HG02763 (cell line): ENCODE data around the gene DVL1.
"Not testable (repeated sequence)": the region's sequence is repeated elsewhere in the genome, so short reads cannot be mapped to it uniquely, and the experiment has no call there.

Source experiments
- ATAC-seq: cut with Tn5 transposase; IDR thresholded peaks from one replicate; pipeline ENCODE4 v1.9.1; 2021; ENCODE audit warnings: mild to moderate bottlenecking, moderate library complexity; ENCODE audit not compliant: unreplicated experiment

Gene DVL1

GRCh38 chr1:1328254-1328653 lies 21.0 kb downstream of the DVL1 start:
- ATAC-seq = no peak

DNA sequence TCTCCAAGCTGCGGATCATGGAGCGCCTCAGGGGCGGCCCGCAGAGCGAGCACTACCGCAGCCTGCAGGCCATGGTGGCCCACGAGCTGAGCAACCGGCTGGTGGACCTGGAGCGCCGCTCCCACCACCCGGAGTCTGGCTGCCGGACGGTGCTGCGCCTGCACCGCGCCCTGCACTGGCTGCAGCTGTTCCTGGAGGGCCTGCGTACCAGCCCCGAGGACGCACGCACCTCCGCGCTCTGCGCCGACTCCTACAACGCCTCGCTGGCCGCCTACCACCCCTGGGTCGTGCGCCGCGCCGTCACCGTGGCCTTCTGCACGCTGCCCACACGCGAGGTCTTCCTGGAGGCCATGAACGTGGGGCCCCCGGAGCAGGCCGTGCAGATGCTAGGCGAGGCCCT lies 21.9 kb downstream of the DVL1 start:
- ATAC-seq = no peak

GRCh38 chr1:1326075-1326605 lies 23.1 kb downstream of the DVL1 start:
- no peak for ATAC-seq

- ATAC-seq = no peak
Measured at GRCh38 chr1:1325288-1326074, 23.7 kb downstream of the DVL1 start.

DNA sequence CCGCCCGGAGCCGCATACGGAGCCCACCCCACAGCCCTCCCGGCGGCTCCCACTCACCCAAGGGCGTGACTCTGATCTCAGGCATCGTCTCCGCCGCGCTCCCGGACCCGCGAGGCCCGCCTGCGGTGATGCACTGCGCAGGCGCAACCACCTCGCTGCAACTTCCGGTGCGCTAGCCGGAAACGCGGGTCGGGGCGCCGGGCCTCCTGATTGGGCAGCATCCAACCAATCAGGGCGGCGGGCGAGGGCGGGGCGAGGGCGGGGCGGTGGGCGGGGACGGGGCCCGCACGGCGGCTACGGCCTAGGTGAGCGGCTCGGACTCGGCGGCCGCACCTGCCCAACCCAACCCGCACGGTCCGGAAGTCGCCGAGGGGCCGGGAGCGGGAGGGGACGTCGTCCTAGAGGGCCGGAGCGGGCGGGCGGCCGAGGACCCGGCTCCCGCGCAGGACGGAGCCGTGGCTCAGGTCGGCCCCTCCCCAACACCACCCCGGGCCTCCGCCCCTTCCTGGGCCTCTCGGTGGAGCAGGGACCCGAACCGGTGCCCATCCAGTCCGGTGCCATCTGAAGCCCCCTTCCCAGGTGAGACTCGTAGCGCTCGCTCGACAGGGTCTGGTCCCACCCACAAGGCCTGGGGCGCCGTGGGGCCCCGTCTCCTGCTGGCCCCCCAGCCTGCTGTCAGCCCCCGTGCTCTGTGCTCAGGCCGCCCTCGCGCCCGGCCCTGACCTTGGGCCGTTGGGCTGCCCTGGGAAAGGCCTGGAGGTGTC lies 24.5 kb downstream of the DVL1 start, which contains the start of the genes CPTP and INTS11:
Gene CPTP (plus strand): TSS at position 279 of the 764 bp plus-strand sequence. CDS start 2,109 bp downstream, outside the sequence.
Gene INTS11 (minus strand): TSS at position 137 of the 764 bp plus-strand sequence. CDS start 52 bp downstream, at position 85.
- ATAC-seq = peak; percentile 79

DNA sequence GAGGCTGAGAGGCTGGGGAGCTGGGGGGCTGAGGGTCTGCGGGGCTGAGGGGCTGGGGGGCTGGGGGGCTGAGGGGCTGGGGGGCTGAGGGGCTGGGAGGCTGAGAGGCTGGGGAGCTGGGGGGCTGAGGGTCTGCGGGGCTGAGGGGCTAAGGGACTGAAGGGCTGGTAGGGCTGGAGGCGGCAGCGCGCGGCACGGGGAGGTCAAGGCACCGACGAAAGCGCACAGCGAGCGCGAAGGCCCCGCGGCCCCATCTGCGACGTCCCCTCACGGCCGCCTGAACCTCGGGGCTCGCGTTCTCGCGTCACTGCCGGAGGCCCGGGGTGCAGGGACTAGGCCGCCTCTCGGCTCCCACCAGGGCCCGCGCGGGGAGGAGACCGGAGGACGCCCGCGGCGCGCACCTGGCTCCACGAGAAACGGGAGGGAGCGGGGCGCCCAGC lies 25.1 kb downstream of the DVL1 start:
- no peak for ATAC-seq

GRCh38 chr1:1322952-1323351 lies 26.3 kb downstream of the DVL1 start:
- ATAC-seq = no peak

DNA sequence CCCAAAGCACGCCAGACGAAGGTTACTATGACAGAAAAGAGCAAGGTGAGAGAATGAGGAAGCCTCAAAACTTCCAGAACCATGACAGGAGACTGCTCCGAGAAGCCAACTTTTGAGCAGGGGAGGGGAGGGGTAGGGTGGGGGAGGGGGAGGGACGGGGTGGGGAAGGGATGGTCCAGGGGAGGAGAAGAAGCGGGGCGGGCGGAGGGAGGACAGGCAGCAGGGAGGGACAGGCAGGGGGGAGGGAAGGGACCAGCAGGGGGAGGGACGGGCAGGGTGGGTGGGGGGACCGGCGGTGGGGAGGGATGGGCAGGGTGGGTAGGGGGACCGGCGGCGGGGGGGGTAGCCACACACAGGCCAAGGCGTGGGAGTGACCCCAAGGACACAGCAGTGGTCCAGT lies 26.8 kb downstream of the DVL1 start:
- no peak for ATAC-seq

DNA sequence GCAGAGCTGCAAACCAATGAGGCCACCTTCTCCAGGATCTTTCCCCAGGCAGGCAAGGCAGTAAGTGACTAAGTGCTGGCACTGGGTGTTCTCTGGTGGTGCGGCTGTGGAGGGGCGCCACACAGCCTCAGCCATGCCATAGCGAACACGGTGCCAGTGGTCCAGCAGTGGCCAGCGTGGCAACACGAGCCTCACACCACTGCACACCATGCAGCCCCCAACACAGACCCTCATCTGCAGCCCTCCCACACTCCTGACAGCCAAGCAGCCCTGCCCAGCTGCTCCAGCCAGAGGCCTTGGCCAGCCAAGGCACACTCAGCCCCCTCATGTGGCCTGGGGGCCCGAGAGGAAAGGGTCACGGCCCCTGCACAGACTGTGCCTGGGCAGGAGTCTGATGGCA lies 27.7 kb downstream of the DVL1 start:
- no peak for ATAC-seq

DNA sequence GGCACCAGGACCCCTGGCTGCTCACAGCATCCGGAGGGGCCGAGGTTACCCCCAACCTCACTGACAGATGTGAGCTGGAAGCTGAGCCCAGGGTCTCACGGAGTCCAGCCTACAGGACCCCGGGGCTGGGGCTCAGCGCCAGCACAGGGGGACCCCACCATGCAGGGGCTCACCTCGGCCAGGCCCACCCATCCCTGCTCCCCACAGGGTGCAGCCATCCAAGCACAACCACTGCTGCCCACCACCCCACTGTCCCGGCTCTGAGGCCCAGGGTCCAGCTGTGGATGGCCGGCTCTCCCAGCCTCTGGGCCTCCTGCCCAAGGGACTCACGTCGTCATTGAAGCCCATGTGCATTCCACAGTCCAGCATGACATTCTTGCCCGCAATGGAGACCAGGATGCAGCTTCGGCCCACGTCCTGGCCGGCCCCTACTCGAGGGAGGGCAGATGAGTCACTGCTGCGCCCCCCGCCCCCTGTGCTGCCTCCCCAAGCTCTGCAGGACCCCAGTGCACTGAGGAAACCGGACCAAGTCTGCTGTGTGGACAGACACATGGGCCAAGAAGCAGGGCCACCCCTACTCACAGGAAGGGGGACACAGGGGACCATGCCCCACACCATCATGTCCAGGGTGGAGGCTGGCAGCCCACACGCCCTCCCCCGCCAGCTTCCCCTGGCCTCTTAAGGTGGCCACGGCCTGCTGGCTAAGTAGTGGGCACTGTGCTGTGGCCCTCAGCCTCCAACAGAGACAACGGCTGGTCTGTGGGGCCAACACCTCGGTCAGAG lies 28.4 kb downstream of the DVL1 start:
- ATAC-seq = no peak

DNA sequence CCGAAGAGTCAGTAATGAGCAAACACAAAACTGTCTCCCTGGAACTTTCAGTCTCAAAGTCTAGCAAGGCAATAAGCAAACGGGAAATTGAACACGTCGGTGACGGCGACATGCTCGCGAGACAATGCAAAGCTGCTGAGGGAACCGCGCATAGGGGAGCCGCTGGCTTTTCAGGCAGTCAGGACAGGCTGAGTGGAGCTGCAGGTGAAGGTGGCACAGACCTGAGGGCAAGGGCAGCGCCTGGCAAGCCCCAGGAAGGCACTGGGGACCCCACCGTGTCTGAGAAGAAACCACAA lies 29.6 kb downstream of the DVL1 start:
- no peak for ATAC-seq

- no peak for ATAC-seq
Measured at GRCh38 chr1:1318777-1319645, 30.2 kb downstream of the DVL1 start.

GRCh38 chr1:1318131-1318652 lies 31.0 kb downstream of the DVL1 start:
- no peak for ATAC-seq

DNA sequence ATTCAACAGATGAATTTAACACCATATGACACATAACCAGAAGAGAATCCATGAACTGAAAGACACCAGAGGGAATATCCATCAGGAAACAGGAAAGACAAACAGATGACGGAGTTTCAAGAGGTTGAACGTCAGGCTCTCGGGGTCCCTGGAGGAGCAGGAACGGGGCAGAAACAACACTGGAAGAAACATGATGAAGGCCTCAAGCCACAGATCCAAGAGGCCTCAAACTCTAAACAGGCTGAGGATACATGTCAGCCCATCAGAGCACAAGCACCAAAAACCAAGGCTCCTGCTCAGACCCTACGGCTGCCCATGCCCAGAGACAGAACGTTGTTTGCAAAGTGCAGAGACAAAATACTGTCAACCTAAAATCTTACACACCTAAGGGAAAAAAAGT lies 31.8 kb downstream of the DVL1 start:
- no peak for ATAC-seq

DNA sequence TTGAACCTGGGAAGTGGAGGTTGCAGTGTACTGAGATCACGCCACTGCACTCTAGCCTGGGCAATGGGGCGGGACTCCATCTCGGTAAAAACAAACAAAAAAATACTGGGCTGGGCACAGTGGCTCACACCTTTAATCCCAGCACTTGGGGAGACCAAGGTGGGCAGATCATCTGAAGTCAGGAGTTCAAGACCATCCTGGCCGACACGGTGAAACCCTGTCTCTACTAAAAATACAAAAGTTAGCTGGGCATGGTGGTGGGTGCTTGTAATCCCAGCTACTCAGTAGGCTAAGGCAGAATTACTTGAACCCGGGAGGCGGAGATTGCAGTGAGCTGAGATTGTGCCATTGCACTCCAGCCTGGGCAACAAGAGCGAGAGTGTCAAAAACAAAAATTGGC lies 33.0 kb downstream of the DVL1 start:
- not testable (repeated sequence) for ATAC-seq

DNA sequence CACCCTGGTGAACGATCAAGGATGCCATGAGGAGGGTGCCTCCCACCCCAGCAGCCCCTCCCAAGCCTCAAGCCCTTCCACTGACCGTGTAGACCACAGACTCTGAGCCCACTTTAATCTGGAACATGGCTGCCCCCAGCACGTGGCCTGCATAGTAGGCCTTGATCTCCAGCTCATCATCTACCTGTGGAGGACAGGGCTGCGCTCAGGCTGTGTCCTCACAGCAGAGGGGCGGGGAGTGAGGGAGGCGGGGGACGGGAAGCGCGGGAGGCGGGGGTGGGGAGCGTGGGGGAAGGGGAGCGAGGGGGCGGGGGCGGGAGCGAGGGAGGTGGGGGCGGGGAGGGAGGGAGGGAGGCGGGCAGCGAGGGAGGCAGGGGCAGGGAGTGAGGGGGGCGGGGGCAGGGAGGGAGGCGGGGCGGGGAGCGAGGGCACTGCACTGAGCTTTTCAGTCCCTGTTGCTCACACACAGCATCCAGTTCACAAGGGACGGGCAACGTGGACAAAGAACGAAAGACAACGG lies 33.7 kb downstream of the DVL1 start:
- ATAC-seq = no peak

DNA sequence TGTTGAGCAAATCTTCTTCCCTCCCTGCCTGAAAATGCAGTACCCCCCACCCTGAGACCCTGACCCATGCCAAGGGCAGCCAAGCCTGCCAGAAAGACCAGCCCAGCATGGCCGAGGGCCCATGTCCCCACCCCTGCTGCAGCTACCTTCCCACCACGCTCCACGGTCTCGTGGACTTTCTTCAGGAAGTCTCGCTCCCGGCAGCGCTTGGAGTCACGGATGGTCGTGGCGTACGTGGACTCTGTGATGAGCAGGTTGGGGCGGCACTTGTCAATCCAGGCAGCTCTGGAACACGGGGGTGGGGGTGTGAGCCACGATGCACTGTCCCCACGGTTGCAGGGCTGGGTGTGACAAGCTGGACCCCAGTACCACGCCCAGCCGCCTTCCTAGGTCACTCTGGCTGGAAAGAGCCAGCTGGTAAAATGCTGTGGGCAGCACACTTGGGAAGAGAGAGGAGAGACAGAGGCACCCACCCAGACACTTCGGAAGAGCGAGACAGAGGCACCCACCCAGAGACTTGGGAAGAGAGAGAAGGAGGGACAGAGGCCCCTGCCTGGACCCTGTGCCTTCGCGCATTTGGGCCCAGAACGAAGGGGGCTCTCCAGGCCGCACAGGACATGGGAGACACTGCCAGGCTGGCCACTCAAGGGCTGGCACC lies 34.4 kb downstream of the DVL1 start:
- no peak for ATAC-seq

GRCh38 chr1:1314237-1314586 lies 35.0 kb downstream of the DVL1 start:
- ATAC-seq = no peak

DNA sequence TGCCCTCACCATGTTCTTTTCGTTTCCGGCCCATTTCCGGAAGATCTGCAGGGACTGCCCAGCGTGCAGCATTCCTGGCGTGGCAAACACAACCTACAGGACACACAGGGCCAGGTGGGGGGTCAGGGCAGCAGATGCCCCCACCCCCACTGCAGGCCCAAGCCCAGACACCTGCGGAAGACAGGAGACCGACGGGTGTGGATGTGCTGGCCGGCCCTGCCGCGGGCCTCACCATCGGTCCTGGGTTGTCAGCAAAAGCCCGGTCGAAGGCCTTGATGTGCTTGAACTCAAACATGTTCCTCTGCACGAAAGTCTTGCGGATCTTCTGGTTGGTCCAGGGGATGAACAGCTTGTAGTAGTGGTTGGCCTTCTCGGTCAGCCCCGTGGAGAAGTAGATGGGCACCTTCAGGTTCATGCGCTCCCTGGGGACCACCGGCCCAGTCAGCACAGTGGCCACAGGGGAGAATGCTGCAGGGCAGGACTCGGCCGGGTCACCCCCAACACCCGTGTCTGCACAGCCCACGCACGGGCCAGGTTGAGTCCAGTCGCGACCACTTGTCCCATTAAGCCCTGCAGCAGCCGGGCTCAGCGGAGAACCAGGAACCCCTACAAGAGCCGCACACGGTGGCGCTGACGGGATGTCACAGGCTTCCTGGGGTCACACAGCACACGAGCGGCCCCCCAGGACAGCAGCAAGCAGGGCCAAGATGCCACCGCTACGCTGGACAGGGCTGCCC lies 35.5 kb downstream of the DVL1 start:
- no peak for ATAC-seq
